ENCODE measurements around the gene PELO.

DNA sequence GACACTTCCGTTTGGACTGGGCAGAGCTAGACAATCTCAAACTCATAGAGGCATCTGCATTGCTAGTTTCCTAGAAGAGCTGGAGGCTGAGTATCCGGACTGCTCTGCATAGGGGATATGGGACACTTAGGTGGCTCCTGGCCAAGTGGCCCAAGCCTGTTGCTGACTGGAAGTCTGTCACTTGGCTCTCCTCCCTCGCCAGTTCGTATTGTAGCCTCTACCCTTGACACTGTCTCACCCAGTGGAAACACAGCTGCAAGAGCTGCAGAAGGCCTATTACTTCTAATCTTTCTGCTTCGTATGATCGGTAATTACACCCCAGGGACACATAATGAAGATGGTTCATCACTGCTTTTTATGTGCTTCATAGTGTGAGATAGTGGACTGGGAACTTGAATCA lies 34.7 kb downstream of the PELO start:
- TF ChIP-seq POLR2AphosphoS5 (IDR thresholded peaks at IDR 0.05; ENCODE audit: borderline replicate concordance, low read depth, low read length) (no peak), EZH2 (IDR thresholded peaks at IDR 0.05) (no peak)
